K562 (cell line): Measurements from ENCODE around the gene TRPC4AP. TPM values are rescaled to one million over a fixed set of nuclear protein-coding genes. Genes with fewer than 3 reads are reported as not detected.

Experiments
- ATAC-seq: fragments of 200-7000 bp; cut with Tn5 transposase; 3 replicates; pipeline ENCODE4 v1.9.1; 2020; ENCODE audit warnings: moderate library complexity
- BruUV-seq: library from RNA; stranded (reverse); fragments of 400-500 nt; replicated peaks from 2 replicates; lab custom pipeline; 2021; lab: Mats Ljungman, UMichigan
- CTCF ChIA-PET: fragments of 300-600 bp; formaldehyde crosslinking; extraction: SDS; loops from one replicate; lab custom pipeline; 2021; ENCODE audit warnings: low intra/inter-chr PET ratio; lab: Yijun Ruan, JAX
- POLR2A ChIA-PET: fragments of 300-600, 350-650 bp; sonication (Branson Sonifier 250); formaldehyde crosslinking; extraction: SDS; loops from one replicate; lab custom pipeline; 2021; ENCODE audit warnings: antibody characterized with exemption, inconsistent platforms; lab: Yijun Ruan, JAX
- DNase-seq, 4 experiments: peaks; one replicate each; pipeline versions ENCODE4 v3.0.0 to v3.0.0-alpha.2; 2011 to 2018; ENCODE audit warnings: low spot score in 3 of 4, mixed read lengths in 3 of 4; ENCODE audit errors: extremely low read depth in 1 of 4
- FAIRE-seq: peaks from 2 replicates; lab custom pipeline; 2011; peaks lifted over from hg19 to GRCh38; lab: Jason Lieb, UNC
- H2AFZ ChIP-seq: 2 replicates; pipeline ENCODE4 v1.6.0; 2011; ENCODE audit warnings: low read depth, low read length, control low read depth, inconsistent platforms
- H3K27ac ChIP-seq: fragments of 200-600 bp; 3 replicates; pipeline ENCODE4 v1.8.0; 2011; ENCODE audit warnings: low read depth, mild to moderate bottlenecking, control low read depth, inconsistent platforms, low read length, moderate library complexity, mixed read lengths; ENCODE audit errors: extremely low read depth
- H3K27me3 ChIP-seq, 2 experiments: fragments of 300-600 bp in 1 of 2; 2 replicates in 1 of 2; 3 replicates in 1 of 2; pipeline versions ENCODE4 v1.6.0 to v1.8.0; 2011; ENCODE audit warnings: inconsistent platforms in 2 of 2, low read length in 2 of 2, mild to moderate bottlenecking in 1 of 2, mixed read lengths in 1 of 2, moderate library complexity in 1 of 2; ENCODE audit not compliant: control insufficient read depth in 2 of 2, insufficient read depth in 2 of 2
- H3K36me3 ChIP-seq: fragments of 300-600 bp; 3 replicates; pipeline ENCODE4 v1.8.0; 2011; ENCODE audit warnings: mild to moderate bottlenecking, low read length, inconsistent platforms; ENCODE audit not compliant: control insufficient read depth, insufficient read depth
- H3K4me1 ChIP-seq, 2 experiments: fragments of 200-600 bp in 1 of 2; replicated peaks in 1 of 2; 2 replicates in 1 of 2; 3 replicates in 1 of 2; pipeline versions ENCODE4 v1.5.1 to v1.8.0; 2011; ENCODE audit warnings: inconsistent platforms in 2 of 2, low read length in 2 of 2, mild to moderate bottlenecking in 1 of 2, mixed read lengths in 1 of 2, moderate library complexity in 1 of 2; ENCODE audit not compliant: control insufficient read depth in 2 of 2, insufficient read depth in 2 of 2
- H3K4me2 ChIP-seq: 2 replicates; pipeline ENCODE4 v1.6.1; 2011; ENCODE audit warnings: low read length, control low read depth, inconsistent platforms, mixed read lengths; ENCODE audit not compliant: insufficient read depth
- H3K4me3 ChIP-seq: fragments of 200-600 bp; sonication (generic), shearing (Covaris generic); 2 replicates; pipeline ENCODE4 v1.5.1; 2016; ENCODE audit warnings: control low read depth, inconsistent platforms
- H3K79me2 ChIP-seq: fragments of 200-600 bp; 3 replicates; pipeline ENCODE4 v1.8.0; 2011; ENCODE audit warnings: low read length, inconsistent platforms; ENCODE audit not compliant: control insufficient read depth, insufficient read depth
- H3K9ac ChIP-seq, 2 experiments: 2 replicates each; pipeline versions ENCODE4 v1.6.0 to v1.6.1; 2011; ENCODE audit warnings: low read depth in 2 of 2, low read length in 2 of 2, control low read depth in 1 of 2, inconsistent platforms in 1 of 2, mild to moderate bottlenecking in 1 of 2, mixed read lengths in 1 of 2; ENCODE audit not compliant: insufficient read depth in 1 of 2
- H3K9me1 ChIP-seq: one replicate; pipeline ENCODE4 v1.6.0; 2011; ENCODE audit warnings: inconsistent platforms, mild to moderate bottlenecking, low read length, moderate library complexity; ENCODE audit not compliant: control insufficient read depth, insufficient read depth
- H3K9me3 ChIP-seq: replicated peaks from 2 replicates; pipeline ENCODE4 v1.5.1; 2011; ENCODE audit warnings: low read depth, low read length, inconsistent platforms; ENCODE audit not compliant: control insufficient read depth, insufficient read depth
- H4K20me1 ChIP-seq: replicated peaks from 2 replicates; pipeline ENCODE4 v1.6.1; 2011; ENCODE audit warnings: low read length, inconsistent platforms, mixed read lengths; ENCODE audit not compliant: control insufficient read depth, insufficient read depth
- DACH1 ChIP-seq: fragments of 450-650 bp; IDR thresholded peaks from 2 replicates; pipeline ENCODE4 v1.6.1; 2018; ENCODE audit not compliant: partially characterized antibody
- L3MBTL2 ChIP-seq: fragments of 450-650 bp; IDR thresholded peaks from 2 replicates; pipeline ENCODE4 v1.6.1; 2016; ENCODE audit warnings: mild to moderate bottlenecking, moderate library complexity
- SREBF2 ChIP-seq: sonication (generic); formaldehyde crosslinking; IDR thresholded peaks from 2 replicates; pipeline ENCODE4 v1.4.0; 2020; ENCODE audit warnings: mild to moderate bottlenecking, missing genetic modification reagents
- WGBS: fragments of 100-300 bp; shearing (Covaris generic); methylation state at CpG from one replicate; pipeline ENCODE4 v1.1.6; 2016; ENCODE audit warnings: low coverage, mixed read lengths; ENCODE audit not compliant: insufficient coverage; ENCODE audit errors: missing lambda C conversion rate; 5-methylcytosine and 5-hydroxymethylcytosine counted together
- in situ Hi-C: fragments of 300-500 bp; cut with MboI; formaldehyde crosslinking; loops from 4 replicates; pipeline ENCODE4 v1.15.0; 2018; ENCODE audit warnings: inconsistent platforms, mixed read lengths
- intact Hi-C: fragments of 100-400 bp; cut with micrococcal nuclease; formaldehyde crosslinking; loops from 2 replicates; pipeline ENCODE4 v1.14.2; 2022
- polyA plus RNA-seq, 8 experiments: library from polyadenylated mRNA; depleted of rRNA in 4 of 8; stranded (reverse) in 5 of 8; unstranded in 3 of 8; fragments of >200 nt; fragmentation: Nextera tagmentation in 2 of 8; fragmentation: Illumina TruSeq in 1 of 8; extraction: Ambion mirVana in 2 of 8; extraction: Trizol in 1 of 8; gene quantifications; 2 replicates each; pipeline versions ENCODE4 v1.2.1 to v1.2.3, GENCODE V29; 2011 to 2014; ENCODE audit warnings: inconsistent platforms in 1 of 8, missing spikeins in 1 of 8
- total RNA-seq, 7 experiments: library from RNA; depleted of rRNA in 6 of 7; stranded (reverse); fragments of >200 nt in 6 of 7; fragmentation: Illumina TruSeq in 2 of 7; extraction: Trizol in 2 of 7; gene quantifications; 2 replicates each; pipeline versions ENCODE4 v1.2.1 to v1.2.3, GENCODE V29; 2011 to 2021; ENCODE audit warnings: low replicate concordance in 1 of 7
- TF ChIP-seq, protein P1 (sequence below), 2 experiments: fragments of 450-650 bp; IDR thresholded peaks; 2 replicates each; pipeline ENCODE4 v1.6.1; 2018; ENCODE audit warnings: mild to moderate bottlenecking in 2 of 2, low read depth in 1 of 2; ENCODE audit not compliant: partially characterized antibody in 2 of 2
- TF ChIP-seq, protein P2 (sequence below), 2 experiments: fragments of 450-650 bp in 1 of 2; sonication (generic) in 1 of 2; formaldehyde crosslinking in 1 of 2; IDR thresholded peaks; 2 replicates each; pipeline versions ENCODE4 v1.7.1 to v1.9.0; 2016 to 2022; ENCODE audit warnings: inconsistent platforms in 1 of 2, mild to moderate bottlenecking in 1 of 2, missing genetic modification reagents in 1 of 2

TRPC4AP gene
- total and polyA plus RNA-seq, 9 of the 15 experiments (the other 6 are each of a cell fraction or from before 2014, with no cell fraction given) = 2.3 to 70.3 (median 33.3) TPM

- TF ChIP-seq DACH1 (no peak), L3MBTL2 (no peak), SREBF2 (CRISPR knock-in tag) (no peak)
- TF ChIP-seq, protein P1, sequence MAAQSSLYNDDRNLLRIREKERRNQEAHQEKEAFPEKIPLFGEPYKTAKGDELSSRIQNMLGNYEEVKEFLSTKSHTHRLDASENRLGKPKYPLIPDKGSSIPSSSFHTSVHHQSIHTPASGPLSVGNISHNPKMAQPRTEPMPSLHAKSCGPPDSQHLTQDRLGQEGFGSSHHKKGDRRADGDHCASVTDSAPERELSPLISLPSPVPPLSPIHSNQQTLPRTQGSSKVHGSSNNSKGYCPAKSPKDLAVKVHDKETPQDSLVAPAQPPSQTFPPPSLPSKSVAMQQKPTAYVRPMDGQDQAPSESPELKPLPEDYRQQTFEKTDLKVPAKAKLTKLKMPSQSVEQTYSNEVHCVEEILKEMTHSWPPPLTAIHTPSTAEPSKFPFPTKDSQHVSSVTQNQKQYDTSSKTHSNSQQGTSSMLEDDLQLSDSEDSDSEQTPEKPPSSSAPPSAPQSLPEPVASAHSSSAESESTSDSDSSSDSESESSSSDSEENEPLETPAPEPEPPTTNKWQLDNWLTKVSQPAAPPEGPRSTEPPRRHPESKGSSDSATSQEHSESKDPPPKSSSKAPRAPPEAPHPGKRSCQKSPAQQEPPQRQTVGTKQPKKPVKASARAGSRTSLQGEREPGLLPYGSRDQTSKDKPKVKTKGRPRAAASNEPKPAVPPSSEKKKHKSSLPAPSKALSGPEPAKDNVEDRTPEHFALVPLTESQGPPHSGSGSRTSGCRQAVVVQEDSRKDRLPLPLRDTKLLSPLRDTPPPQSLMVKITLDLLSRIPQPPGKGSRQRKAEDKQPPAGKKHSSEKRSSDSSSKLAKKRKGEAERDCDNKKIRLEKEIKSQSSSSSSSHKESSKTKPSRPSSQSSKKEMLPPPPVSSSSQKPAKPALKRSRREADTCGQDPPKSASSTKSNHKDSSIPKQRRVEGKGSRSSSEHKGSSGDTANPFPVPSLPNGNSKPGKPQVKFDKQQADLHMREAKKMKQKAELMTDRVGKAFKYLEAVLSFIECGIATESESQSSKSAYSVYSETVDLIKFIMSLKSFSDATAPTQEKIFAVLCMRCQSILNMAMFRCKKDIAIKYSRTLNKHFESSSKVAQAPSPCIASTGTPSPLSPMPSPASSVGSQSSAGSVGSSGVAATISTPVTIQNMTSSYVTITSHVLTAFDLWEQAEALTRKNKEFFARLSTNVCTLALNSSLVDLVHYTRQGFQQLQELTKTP (IDR thresholded peaks at IDR 0.05; ENCODE audit: low read depth in 1 of 2, partially characterized antibody in 2 of 2) = no peak
- TF ChIP-seq, protein P2, sequence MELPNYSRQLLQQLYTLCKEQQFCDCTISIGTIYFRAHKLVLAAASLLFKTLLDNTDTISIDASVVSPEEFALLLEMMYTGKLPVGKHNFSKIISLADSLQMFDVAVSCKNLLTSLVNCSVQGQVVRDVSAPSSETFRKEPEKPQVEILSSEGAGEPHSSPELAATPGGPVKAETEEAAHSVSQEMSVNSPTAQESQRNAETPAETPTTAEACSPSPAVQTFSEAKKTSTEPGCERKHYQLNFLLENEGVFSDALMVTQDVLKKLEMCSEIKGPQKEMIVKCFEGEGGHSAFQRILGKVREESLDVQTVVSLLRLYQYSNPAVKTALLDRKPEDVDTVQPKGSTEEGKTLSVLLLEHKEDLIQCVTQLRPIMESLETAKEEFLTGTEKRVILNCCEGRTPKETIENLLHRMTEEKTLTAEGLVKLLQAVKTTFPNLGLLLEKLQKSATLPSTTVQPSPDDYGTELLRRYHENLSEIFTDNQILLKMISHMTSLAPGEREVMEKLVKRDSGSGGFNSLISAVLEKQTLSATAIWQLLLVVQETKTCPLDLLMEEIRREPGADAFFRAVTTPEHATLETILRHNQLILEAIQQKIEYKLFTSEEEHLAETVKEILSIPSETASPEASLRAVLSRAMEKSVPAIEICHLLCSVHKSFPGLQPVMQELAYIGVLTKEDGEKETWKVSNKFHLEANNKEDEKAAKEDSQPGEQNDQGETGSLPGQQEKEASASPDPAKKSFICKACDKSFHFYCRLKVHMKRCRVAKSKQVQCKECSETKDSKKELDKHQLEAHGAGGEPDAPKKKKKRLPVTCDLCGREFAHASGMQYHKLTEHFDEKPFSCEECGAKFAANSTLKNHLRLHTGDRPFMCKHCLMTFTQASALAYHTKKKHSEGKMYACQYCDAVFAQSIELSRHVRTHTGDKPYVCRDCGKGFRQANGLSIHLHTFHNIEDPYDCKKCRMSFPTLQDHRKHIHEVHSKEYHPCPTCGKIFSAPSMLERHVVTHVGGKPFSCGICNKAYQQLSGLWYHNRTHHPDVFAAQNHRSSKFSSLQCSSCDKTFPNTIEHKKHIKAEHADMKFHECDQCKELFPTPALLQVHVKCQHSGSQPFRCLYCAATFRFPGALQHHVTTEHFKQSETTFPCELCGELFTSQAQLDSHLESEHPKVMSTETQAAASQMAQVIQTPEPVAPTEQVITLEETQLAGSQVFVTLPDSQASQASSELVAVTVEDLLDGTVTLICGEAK (IDR thresholded peaks at IDR 0.05) = no peak
- TF ChIP-seq, protein P2 (CRISPR knock-in tag; IDR thresholded peaks at IDR 0.05) = no peak
- peaks cover 90% of the 10 kb centered on the region for H3K36me3 ChIP-seq
- DNase-seq = no peak
Measured at GRCh38 chr20:35015863-35016193, 76.8 kb downstream of the TRPC4AP start.

More at GRCh38 chr20:35015863-35016193, 76.8 kb downstream of the TRPC4AP start:
- ChIA-PET CTCF (interaction anchor here (0.7 kb wide), 1 partner anchor 257 kb away, joined by 4 read pairs; no protein-coding TSS in a partner anchor), POLR2A (interaction anchor here (1.9 kb wide), 1 partner anchor 15 kb away, joined by 5 read pairs; no protein-coding TSS in a partner anchor)
- Histone ChIP-seq H4K20me1 (no peaks in the 10 kb centered on the region; the same call in 1 of the 2 replicates), H3K9me3 (no peaks in the 10 kb centered on the region), H3K9me1 (no peaks in the 10 kb centered on the region), H3K4me3 (no peak overlapping the region), H3K4me1 (no peaks in the 10 kb centered on the region; a peak in 1 of 5 replicates), H2AFZ (no peak overlapping the region), H3K27ac (no peak overlapping the region), H3K27me3 (no peaks in the 10 kb centered on the region), H3K9ac (no peak overlapping the region), H3K4me2 (no peak overlapping the region), H3K79me2 (no peaks in the 10 kb centered on the region)
- in situ Hi-C loops = no loop called here
- no peak for FAIRE-seq
- intact Hi-C loops = no loop called here
- 100% methylated on average over 2 of the region's 2 CpGs for WGBS
- BruUV-seq = no TSS peak
- no peak for ATAC-seq
